Panc1 (cell line): Measurements from ENCODE around the gene WASL. TPM values are rescaled to one million over a fixed set of nuclear protein-coding genes. Genes with fewer than 3 reads are reported as not detected.
"Not testable (repeated sequence)": the region's sequence is repeated elsewhere in the genome, so short reads cannot be mapped to it uniquely, and the experiment has no call there.

Source experiments
- ATAC-seq: fragments of 200-7000 bp; cut with Tn5 transposase; 2 replicates; pipeline ENCODE4 v1.9.1; 2020; ENCODE audit warnings: mild to moderate bottlenecking, moderate library complexity
- BruUV-seq: library from RNA; stranded (reverse); fragments of 400-500 nt; replicated peaks from 2 replicates; lab custom pipeline; 2021; lab: Mats Ljungman, UMichigan
- CTCF ChIA-PET: fragments of 300-600 bp; sonication (Branson Sonifier 250); formaldehyde crosslinking; loops from one replicate; lab custom pipeline; 2022; ENCODE audit warnings: antibody characterized with exemption; lab: Charles Lee
- POLR2A ChIA-PET: fragments of 300-600 bp; sonication (Branson Sonifier 250); formaldehyde crosslinking; loops from one replicate; lab custom pipeline; 2022; ENCODE audit warnings: antibody characterized with exemption; lab: Charles Lee
- DNase-seq: peaks from one replicate; pipeline ENCODE4 v3.0.0-alpha.2; 2010; ENCODE audit warnings: low read depth, low spot score
- H3K27ac ChIP-seq: 2 replicates; pipeline ENCODE4 v1.5.1; 2011; ENCODE audit warnings: mild to moderate bottlenecking, low read length, inconsistent platforms
- H3K27me3 ChIP-seq: fragments of 200-500 bp; sonication (Bioruptor generic); 2 replicates; pipeline ENCODE4 v1.6.0; 2014; ENCODE audit warnings: low read length, inconsistent platforms; ENCODE audit not compliant: control insufficient read depth, insufficient read depth
- H3K36me3 ChIP-seq: fragments of 200-500 bp; sonication (Bioruptor generic); 2 replicates; pipeline ENCODE4 v1.5.1; 2014; ENCODE audit warnings: inconsistent platforms, mild to moderate bottlenecking, low read length, moderate library complexity; ENCODE audit not compliant: control insufficient read depth, insufficient read depth
- H3K4me1 ChIP-seq: 2 replicates; pipeline ENCODE4 v1.5.1; 2011; ENCODE audit warnings: inconsistent platforms, mild to moderate bottlenecking, low read length, moderate library complexity; ENCODE audit not compliant: control insufficient read depth, insufficient read depth
- H3K4me3 ChIP-seq, 2 experiments: 2 replicates each; pipeline ENCODE4 v1.5.1; 2011 to 2012; ENCODE audit warnings: low read depth in 2 of 2, low read length in 2 of 2, mild to moderate bottlenecking in 2 of 2, inconsistent platforms in 1 of 2, moderate library complexity in 1 of 2
- H3K9me3 ChIP-seq: fragments of 200-500 bp; sonication (Bioruptor generic); 2 replicates; pipeline ENCODE4 v1.5.1; 2014; ENCODE audit warnings: low read depth, mild to moderate bottlenecking, inconsistent platforms, low read length, moderate library complexity; ENCODE audit not compliant: control insufficient read depth, insufficient read depth
- CTCF ChIP-seq: fragments of 450-650 bp; IDR thresholded peaks from 2 replicates; pipeline ENCODE4 v1.5.1; 2017; ENCODE audit warnings: mild to moderate bottlenecking
- POLR2AphosphoS5 ChIP-seq: IDR thresholded peaks from 2 replicates; pipeline ENCODE4 v1.6.1; 2012; ENCODE audit warnings: mild to moderate bottlenecking, low read depth, low read length, moderate library complexity
- REST ChIP-seq, 2 experiments: IDR thresholded peaks; 2 replicates each; pipeline ENCODE4 v1.6.1; 2011 to 2012; ENCODE audit warnings: low read depth in 2 of 2, control low read depth in 1 of 2, low read length in 1 of 2, mild to moderate bottlenecking in 1 of 2, moderate library complexity in 1 of 2; ENCODE audit not compliant: insufficient read depth in 1 of 2
- SIN3A ChIP-seq: IDR thresholded peaks from 2 replicates; pipeline ENCODE4 v1.6.1; 2012; ENCODE audit warnings: low read depth, mild to moderate bottlenecking, low read length, moderate library complexity, borderline replicate concordance; ENCODE audit not compliant: insufficient read depth
- TCF7L2 ChIP-seq: IDR thresholded peaks from 2 replicates; pipeline ENCODE4 v1.6.1; 2011; ENCODE audit warnings: mild to moderate bottlenecking, low read depth, low read length, inconsistent platforms
- in situ Hi-C: cut with HindIII; loops from 2 replicates; pipeline ENCODE4 v1.10.0; 2016; ENCODE audit warnings: low sequenced_read_pairs, low pct_unique_long_range_greater_than_20kb
- intact Hi-C: fragments of 100-400 bp; cut with micrococcal nuclease; formaldehyde crosslinking; loops from one replicate; pipeline ENCODE4 v1.10.0; 2022; ENCODE audit not compliant: unreplicated experiment
- total RNA-seq: library from RNA; stranded (reverse); gene quantifications from one replicate; pipeline ENCODE4 v1.2.1, GENCODE V29; 2021; ENCODE audit not compliant: unreplicated experiment

WASL gene
- total RNA-seq, 1 experiment from 2014 or later: 29.6 TPM

DNA sequence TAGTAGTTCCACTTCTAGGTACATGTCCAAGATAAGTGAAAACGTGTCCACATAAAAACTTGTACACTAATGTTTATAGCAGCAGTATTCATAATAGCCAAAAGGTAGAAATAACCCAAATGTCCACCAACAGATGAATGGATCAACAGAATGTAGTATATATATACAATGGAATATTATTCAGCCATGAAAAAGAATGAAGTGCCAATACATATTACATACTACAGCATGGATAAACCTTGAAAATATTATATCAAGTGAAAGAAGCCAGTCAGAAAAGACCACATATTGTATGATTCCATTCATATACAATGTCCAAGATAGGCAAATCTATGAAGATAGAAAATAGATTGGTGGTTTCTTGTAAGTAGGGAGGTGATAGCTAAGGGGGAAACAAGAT lies 47.8 kb upstream of the WASL start:
- BruUV-seq: no TSS peak
- intact Hi-C loops (no loop called here), in situ Hi-C loops (no loop called here)
- no peaks in the 10 kb centered on the region for H3K4me1 ChIP-seq
- DNase-seq (no peak), ATAC-seq (no peak)
- H3K4me3 ChIP-seq: no peak overlapping the region
- H3K27ac ChIP-seq: no peak overlapping the region
- no peaks in the 10 kb centered on the region for H3K27me3 ChIP-seq
- TF ChIP-seq TCF7L2: no peak
- TF ChIP-seq SIN3A: no peak
- TF ChIP-seq REST (IDR thresholded peaks at IDR 0.05; ENCODE audit: insufficient read depth in 1 of 2, low read depth in 2 of 2, low read length in 1 of 2): no peak
- TF ChIP-seq CTCF: no peak
- TF ChIP-seq POLR2AphosphoS5: no peak
- H3K9me3 ChIP-seq: no peaks in the 10 kb centered on the region
- no peaks in the 10 kb centered on the region for H3K36me3 ChIP-seq
- ChIA-PET POLR2A (no interaction called here), CTCF (interaction anchor here (1.1 kb wide), 1 partner anchor 75 kb away, joined by 3 read pairs; no protein-coding TSS in a partner anchor)

- no peak for TF ChIP-seq CTCF
- ATAC-seq (no peak), DNase-seq (no peak)
- intact Hi-C loops (no loop called here), in situ Hi-C loops (no loop called here)
- H3K36me3 ChIP-seq: no peaks in the 10 kb centered on the region; the same call in 1 of the 2 replicates
- H3K9me3 ChIP-seq: no peaks in the 10 kb centered on the region
- ChIA-PET CTCF (no interaction called here), POLR2A (no interaction called here)
- H3K4me1 ChIP-seq: no peaks in the 10 kb centered on the region
- H3K27me3 ChIP-seq: no peaks in the 10 kb centered on the region
- BruUV-seq: no TSS peak
- no peak overlapping the region for H3K4me3 ChIP-seq
- H3K27ac ChIP-seq: no peak overlapping the region
These were observed 47.1 kb upstream of the WASL start for GRCh38 chr7:123795917-123796316.

DNA sequence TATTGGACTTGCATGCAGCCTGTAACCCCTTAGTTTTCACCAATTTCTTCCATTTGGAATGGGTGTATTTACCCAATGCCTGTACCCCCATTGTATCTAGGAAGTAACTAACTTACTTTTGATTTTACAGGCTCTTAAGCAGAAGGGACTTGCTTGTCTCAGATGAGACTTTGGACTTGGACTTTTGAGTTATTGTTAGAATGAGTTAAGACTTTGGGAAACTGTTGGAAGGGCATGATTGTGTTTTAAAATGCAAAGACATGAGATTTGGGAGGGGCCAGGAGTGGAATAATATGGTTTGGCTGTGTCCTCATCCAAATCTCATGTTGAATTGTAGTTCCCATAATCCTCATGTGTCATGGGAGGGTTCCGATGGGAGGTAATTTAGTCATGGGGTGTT lies 46.3 kb upstream of the WASL start:
- H3K27ac ChIP-seq, in situ Hi-C loops, H3K36me3 ChIP-seq, POLR2A ChIA-PET, DNase-seq, CTCF ChIA-PET, H3K4me3 ChIP-seq, H3K27me3 ChIP-seq, BruUV-seq, ATAC-seq, H3K9me3 ChIP-seq, intact Hi-C loops, H3K4me1 ChIP-seq: not testable (repeated sequence)
